KOPT-K1 (cell line): ENCODE data around the gene PLXNB3.

Experiments
- H3K27ac ChIP-seq: fragments of 200-600 bp; sonication (generic); 2 replicates; pipeline ENCODE4 v1.5.1; 2016; ENCODE audit warnings: antibody characterized with exemption, mild to moderate bottlenecking, low read depth, low read length; ENCODE audit not compliant: poor library complexity, severe bottlenecking
- H3K36me3 ChIP-seq: fragments of 200-600 bp; sonication (generic); 2 replicates; pipeline ENCODE4 v1.5.1; 2017; ENCODE audit warnings: antibody characterized with exemption, mild to moderate bottlenecking, low read length, moderate library complexity; ENCODE audit not compliant: insufficient read depth
- H3K9me3 ChIP-seq: fragments of 200-600 bp; sonication (generic); 2 replicates; pipeline ENCODE4 v1.5.1; 2017; ENCODE audit warnings: antibody characterized with exemption, low read length, mild to moderate bottlenecking; ENCODE audit not compliant: insufficient read depth, poor library complexity, severe bottlenecking

PLXNB3 gene

DNA sequence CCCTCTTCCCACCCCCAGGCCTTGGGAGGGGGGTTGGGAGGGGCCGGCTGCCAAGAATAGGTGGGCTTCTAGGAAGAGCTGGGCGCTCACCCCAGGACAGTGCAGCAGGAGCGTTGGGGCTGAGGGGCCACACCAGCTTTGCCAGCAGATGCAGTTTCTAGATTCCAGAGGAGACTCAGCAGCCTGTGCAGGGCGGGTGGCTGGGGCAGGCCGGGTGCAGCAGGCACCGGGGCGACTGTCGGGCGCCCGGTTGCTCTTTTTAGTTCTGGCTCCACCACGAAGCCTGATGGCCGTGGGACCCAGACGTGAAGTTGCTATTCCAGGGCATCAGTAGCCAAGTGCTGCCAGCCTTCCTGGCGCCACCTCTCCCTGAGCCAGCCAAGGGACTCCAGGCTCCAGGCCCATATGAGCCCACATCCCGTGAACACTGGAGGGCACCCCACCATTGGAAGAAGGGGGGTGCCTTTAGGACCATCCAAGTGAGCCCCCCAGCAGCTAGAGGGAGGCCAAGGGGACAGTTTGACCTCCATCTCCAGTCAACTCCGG is 36.2 kb downstream of the PLXNB3 start:
- Histone ChIP-seq H3K36me3 (peaks cover 40% of the 10 kb centered on the region), H3K9me3 (no peaks in the 10 kb centered on the region), H3K27ac (no peak overlapping the region)

DNA sequence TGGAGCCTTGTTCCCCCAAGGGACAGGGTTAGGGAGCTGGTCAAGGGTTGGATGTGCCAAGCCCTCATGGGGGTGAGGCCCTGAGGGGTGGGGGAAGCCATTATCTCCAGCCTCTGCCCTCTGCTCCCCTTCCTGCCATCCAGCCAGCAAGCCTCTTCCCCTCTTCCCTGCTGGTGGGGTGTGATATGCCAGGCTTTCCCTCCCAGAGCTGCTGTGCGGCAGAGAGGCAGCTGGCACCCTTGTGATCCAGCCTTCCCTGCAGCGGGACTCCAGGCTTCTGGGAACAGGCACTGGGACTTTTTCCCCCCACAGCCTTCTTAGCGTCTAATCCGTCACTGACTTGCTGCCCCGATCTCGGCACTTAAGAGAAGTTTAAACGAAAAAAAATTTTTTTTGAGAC is 36.7 kb downstream of the PLXNB3 start:
- Histone ChIP-seq H3K36me3 (peaks cover 38% of the 10 kb centered on the region), H3K9me3 (no peaks in the 10 kb centered on the region), H3K27ac (no peak overlapping the region)

DNA sequence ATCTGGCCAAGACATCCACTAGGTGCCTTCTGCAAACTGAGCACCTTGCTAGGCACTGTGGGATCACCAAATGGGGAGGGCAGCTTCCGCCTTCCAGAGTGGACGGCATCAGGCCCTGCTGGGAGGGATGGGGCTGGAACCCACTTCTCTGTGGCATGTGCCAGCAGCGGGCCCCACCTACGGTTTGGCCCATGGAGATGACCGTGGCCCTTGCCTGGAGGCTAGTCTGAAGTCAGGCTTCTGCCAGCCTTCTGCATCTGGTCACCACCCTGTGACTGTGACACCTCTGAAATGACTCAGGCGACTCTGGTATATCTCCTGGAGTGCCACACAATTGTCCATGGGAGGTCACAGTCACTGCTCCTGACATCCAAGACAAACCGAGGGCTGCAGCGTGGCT is 37.6 kb downstream of the PLXNB3 start:
- Histone ChIP-seq H3K36me3 (peaks cover 29% of the 10 kb centered on the region), H3K9me3 (no peaks in the 10 kb centered on the region), H3K27ac (no peak overlapping the region)

DNA sequence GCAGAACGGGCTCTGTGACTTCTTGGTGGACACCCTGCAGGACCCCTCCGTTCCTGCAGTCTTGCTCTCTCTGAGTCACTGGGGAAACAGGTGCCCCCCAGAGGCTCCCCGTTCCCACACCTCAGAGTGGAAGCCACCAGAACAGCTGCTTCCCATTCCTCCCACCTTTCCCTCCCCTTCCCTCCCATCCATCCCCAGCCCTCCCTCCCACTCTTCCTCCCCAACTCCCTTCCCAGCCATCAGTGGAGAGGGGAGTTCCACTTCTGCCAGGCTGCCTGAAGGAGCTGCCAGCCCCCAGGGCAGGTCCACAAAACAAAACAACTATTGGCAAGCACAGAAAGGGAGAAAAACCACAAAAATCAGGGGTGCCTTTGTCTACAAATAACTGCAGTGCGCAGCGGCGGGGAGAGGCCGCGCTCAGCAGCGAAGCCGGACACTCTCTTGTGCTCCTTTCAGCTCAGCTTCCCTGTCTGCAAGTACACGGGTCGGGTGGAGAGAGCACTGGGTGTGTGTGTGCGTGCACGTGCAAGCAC is 38.5 kb downstream of the PLXNB3 start:
- Histone ChIP-seq H3K27ac (no peak overlapping the region), H3K36me3 (peaks cover 19% of the 10 kb centered on the region)

DNA sequence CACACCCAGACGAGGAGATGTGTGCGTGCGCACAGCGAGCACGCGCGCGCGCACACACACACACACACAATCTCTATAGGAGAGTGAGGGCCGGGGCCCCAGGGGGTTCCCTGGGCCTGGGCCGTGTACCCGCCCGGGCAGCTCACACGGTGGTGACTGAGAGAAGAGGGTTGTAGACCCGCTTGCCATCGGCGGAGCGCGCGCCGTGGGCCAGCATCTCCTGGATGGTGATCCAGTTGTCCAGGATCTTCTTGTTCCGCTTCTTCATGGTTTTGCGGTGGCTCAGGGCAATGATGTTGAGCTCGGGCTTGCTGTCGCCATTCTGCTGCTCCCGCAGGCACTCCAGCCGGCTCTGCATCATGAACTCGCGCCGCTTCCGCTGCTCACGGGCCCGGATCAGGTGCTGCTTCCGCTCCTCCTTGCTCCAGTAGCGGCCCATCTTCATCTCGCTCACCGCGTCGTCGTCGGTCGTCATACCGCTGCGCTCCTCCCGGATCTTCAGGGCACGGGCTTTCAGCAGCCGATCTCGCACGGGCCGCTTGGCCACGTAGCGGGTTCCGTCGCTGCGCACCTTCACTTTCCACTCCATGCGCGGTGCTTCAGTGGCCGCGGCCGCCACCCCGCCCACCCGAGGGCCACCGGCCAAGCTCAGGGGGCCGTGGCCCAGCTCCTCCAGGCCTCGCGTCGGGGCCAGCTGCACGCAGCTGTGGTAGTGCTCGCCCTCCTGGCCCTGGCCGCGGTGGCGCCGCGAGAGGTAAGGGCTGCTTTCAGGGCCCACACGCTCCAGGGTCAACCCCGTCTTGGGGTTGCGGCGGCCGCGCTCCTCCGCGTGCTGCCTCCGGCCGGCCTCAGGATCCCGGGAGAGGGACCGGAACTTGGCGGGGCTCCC is 39.4 kb downstream of the PLXNB3 start:
- no peaks in the 10 kb centered on the region for H3K9me3 ChIP-seq
- no peak overlapping the region for H3K27ac ChIP-seq
- H3K36me3 ChIP-seq, result peaks cover 11% of the 10 kb centered on the region

More for the DNA sequence above, 38.5 kb downstream of the PLXNB3 start:
- no peaks in the 10 kb centered on the region for H3K9me3 ChIP-seq

DNA sequence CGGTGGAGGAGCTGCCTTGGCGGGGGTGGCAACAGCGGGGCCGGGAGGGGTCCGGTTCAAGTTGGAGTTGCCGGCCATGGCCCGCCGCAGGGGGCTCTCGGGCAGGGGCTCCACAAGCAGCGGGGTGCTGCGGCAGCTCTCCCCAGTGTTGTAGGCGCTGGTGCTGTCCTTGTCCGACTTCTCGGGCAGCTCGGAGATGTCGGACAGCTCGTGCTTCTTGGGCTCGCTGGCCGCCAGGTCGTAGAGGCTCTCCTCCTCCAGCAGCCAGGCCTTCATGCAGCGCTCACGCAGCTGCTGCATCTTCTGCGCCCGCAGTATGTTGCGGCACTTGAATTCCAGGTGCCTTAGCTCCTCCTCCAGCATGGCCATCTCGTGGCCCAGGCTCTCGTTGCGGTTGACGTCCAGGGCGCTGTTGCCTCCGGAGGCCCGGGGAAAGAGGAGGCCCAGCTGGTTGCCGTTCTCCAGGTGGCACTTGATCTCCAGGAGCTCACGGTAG is 40.1 kb downstream of the PLXNB3 start:
- H3K36me3 ChIP-seq, result peaks cover 4% of the 10 kb centered on the region; the same call in 1 of the 2 replicates
- no peaks in the 10 kb centered on the region for H3K9me3 ChIP-seq
- H3K27ac ChIP-seq, result no peak overlapping the region

DNA sequence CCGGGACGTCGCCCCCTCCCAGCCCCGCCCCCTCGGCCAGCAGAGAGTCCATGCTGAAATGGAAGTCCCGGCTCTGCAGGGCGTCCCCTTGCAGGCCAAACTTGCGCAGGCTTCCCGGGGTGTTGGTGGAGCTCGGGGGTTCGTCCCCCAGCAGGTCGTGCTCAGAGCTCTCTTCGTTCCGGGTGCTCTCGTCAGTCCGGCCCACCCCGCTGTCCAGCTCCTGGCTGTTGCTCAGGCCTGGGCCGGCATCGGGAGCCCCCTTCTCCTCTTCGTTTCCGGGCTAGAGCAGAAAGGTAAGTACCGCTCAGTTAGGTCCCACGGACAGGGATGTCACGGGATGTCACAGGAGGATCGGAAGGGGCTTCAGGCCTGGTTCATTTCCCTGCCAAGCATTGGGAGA is 40.6 kb downstream of the PLXNB3 start:
- H3K9me3 ChIP-seq, result no peaks in the 10 kb centered on the region
- no peaks in the 10 kb centered on the region for H3K36me3 ChIP-seq
- H3K27ac ChIP-seq, result no peak overlapping the region

DNA sequence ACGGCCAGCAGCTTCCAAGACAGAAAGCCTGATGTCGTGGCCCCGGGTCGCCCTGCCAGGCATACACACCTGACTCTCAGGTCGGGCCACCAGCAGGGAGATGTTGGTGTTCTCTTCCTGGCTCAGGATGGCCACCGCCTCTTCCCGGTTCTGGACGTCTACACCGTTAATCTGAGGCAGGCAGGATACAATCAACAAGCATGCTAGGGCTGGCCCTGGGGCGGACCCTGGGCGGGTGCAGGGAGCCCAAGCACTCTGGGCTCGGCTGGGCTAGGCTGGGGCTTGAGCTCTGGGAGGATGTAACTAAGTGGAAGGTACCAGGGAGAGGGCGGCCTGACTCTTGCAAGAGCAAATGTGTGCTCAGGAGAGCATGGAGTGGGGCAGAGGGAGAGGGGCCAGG is 41.4 kb downstream of the PLXNB3 start:
- Histone ChIP-seq H3K9me3 (no peaks in the 10 kb centered on the region), H3K36me3 (no peaks in the 10 kb centered on the region), H3K27ac (no peak overlapping the region)

DNA sequence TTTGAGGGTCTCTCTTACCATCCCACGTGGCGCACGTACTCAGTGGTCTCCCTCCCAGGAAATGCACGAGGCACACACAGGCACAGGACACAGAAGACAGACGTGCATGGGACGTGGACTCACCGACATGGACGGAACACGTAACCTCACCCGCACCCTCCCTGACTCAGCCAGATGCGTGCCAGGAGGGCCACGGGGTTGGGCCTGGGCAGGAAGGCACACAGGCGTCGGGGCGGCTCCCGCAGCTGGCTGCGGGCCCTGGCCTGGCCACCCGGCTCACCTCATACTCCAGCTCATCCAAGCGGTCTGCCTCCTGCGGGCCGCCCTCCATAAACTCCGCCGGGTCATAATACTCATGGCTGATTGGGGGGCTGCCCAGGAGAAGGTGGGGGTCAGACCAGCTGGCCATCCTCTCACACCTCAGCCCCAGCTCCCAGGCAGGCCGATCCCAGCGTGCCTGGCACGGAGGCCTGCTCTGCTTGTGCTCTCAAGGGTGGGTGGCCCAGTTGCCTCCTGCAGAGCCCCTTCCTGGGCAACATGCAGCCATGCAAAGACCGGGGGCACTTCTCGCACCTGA is 43.0 kb downstream of the PLXNB3 start:
- H3K9me3 ChIP-seq, result no peaks in the 10 kb centered on the region

DNA sequence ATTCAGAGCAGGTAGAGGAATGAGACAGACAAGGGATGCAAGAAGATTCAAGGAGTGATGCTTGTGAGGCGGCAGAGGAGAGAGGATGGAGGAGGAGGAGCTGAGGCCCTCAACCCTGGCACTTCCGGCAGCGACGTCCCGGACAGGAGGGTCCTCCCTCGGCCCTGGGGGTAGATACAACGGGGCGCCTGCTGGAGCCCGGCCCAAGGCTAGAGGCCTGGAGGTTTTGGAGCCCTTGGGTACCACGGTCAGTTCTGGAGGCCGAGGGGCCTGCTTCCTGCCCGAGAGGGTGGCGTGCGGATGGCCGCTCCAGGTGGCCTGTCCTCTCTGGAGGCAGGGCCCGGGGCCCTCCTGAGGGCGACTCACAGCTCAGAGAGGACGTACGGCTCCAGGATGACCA is 43.9 kb downstream of the PLXNB3 start:
- Histone ChIP-seq H3K27ac (no peak overlapping the region), H3K36me3 (no peaks in the 10 kb centered on the region), H3K9me3 (no peaks in the 10 kb centered on the region)

More for the DNA sequence above, 43.0 kb downstream of the PLXNB3 start:
- Histone ChIP-seq H3K36me3 (no peaks in the 10 kb centered on the region), H3K27ac (no peak overlapping the region)

DNA sequence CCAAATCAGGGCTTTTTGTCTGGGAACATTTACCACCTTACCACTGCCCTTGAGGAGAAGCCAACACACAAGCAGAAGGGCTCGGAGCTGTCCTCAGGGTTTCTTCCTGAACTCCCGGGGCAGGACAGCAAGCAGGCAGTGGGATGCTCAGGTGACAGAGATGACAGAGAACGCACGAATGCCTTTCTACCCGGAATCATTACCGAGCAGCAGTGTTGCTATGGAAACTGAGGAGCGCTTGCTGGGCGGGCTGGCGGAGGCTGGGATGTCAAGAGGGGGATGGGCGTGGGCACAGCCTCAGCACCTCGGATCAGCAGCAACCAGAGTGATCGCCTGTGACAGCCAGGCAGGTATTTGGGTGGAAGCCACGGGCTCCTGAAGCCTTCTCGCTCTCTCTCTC is 48.2 kb downstream of the PLXNB3 start:
- H3K27ac ChIP-seq, result no peak overlapping the region
- no peaks in the 10 kb centered on the region for H3K9me3 ChIP-seq
- H3K36me3 ChIP-seq, result no peaks in the 10 kb centered on the region

DNA sequence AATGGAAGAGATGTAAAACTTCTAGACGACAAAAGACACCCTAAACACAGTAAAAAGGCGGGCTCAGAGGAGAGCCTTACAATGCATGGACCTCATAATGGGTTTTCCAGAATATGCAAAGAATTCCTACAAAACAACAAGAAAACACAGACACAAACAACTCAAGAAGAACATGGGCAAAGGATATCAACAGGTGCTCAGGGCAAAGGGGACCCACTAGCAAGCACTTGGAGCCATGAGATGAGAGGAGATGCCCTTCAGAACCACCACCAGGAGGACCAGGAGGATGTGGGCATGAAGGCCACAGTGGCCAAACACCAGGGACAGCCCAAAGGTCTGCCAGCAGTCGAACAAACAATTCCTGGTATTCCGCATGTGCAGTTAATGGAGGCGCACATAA is 49.1 kb downstream of the PLXNB3 start:
- no peaks in the 10 kb centered on the region for H3K36me3 ChIP-seq
- no peaks in the 10 kb centered on the region for H3K9me3 ChIP-seq
- H3K27ac ChIP-seq, result no peak overlapping the region

DNA sequence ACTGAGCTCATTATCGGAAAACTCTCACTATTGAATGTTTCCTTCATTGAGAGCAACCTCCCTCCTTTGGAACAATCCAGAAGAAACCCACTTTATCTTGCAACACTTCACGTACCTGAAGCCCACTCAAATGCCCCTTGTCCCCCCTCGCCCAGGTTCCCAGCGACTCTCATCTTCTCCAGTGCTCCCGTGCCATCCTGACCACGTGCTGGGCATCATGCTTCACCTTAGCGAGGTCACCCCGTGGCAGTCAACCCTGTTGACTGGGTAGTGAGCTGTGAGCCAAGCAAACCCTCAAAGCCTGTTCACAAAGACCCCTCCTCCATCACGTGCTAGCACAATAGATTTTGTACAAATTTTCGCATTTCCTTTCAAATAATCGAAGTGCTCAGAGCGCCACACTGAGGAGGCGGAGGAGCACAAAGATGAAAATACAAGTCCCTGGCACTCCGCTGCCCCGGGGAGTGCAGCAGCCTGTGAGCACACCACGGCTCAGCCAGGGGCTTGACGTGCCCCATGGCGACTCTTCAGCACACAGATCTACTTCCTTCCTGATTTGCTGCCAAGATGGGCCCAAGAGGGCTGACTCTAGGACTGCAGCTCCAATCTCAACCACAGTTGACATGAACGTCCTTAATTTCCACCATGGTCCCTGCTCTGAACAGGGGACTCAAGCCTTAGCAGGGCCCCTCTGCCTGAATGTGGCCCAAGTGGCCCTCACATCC is 50.7 kb downstream of the PLXNB3 start:
- Histone ChIP-seq H3K36me3 (no peaks in the 10 kb centered on the region), H3K27ac (no peak overlapping the region), H3K9me3 (no peaks in the 10 kb centered on the region)

DNA sequence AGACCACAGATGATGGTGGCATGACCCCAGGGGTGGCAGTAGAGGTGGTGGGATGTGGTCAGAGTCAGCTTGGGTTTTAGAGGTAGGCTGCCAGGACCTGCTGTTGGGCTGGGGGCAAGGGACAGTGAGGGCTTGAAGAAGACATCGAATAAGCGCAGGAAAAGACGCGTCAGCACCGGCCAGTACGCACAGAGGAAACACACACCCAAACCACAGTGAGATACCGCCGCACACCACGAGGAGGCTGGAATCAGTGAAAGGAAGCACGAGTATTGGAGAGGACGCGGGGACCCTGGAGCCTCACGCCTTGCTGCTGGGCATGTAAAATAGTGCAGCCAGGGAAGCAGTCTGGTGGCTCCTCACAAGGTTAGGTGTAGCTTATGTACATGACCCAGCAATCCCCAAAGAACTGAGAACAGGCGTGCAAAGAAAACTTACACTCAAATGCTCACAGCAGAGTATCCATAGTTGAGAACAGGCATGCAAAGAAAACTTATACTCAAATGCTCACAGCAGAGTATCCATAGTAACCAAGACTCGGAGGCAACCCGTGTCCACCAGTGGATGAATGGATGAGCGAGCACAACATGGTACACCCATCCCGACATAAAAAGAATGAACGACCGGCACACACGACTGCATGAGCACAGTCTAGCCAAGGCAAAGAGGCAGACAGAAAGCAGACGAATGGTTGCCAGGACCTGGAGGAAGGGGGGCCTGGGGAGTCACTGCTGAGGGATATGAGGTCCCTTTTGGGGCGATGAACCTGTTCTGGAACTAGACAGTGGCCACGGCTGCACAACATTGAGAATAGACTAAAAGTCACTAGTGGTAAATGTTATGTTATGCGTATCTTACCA is 53.0 kb downstream of the PLXNB3 start:
- no peaks in the 10 kb centered on the region for H3K36me3 ChIP-seq

More for the DNA sequence above, 53.0 kb downstream of the PLXNB3 start:
- no peak overlapping the region for H3K27ac ChIP-seq
- no peaks in the 10 kb centered on the region for H3K9me3 ChIP-seq
